OCI-LY7 (cell line): ENCODE results near the gene EDEM3. TPM values are rescaled to one million over a fixed set of nuclear protein-coding genes. Genes with fewer than 3 reads are reported as not detected.
"Not testable (repeated sequence)": the region's sequence is repeated elsewhere in the genome, so short reads cannot be mapped to it uniquely, and the experiment has no call there.

Experiments
- BruUV-seq: library from RNA; stranded (reverse); fragments of 400-500 nt; replicated peaks from 2 replicates; lab custom pipeline; 2021; lab: Mats Ljungman, UMichigan
- CTCF ChIA-PET: fragments of 300-600 bp; sonication (Branson Sonifier 250); formaldehyde crosslinking; loops from one replicate; lab custom pipeline; 2022; ENCODE audit warnings: antibody characterized with exemption; ENCODE audit not compliant: unreplicated experiment; lab: Charles Lee
- POLR2A ChIA-PET: fragments of 300-600 bp; sonication (Branson Sonifier 250); formaldehyde crosslinking; loops from one replicate; lab custom pipeline; 2022; ENCODE audit warnings: antibody characterized with exemption; lab: Charles Lee
- DNase-seq: peaks from one replicate; pipeline ENCODE4 v3.0.0-alpha.2; 2015; ENCODE audit warnings: low spot score
- H2AFZ ChIP-seq: fragments of 200-600 bp; sonication (generic), shearing (Covaris generic); 2 replicates; pipeline ENCODE4 v1.6.1; 2014; ENCODE audit warnings: mild to moderate bottlenecking, antibody characterized with exemption, low read length, moderate library complexity
- H3K27ac ChIP-seq: fragments of 200-600 bp; sonication (generic); 2 replicates; pipeline ENCODE4 v1.5.1; 2014; ENCODE audit warnings: mixed run types, low read depth, mild to moderate bottlenecking, moderate library complexity, low read length, inconsistent platforms; ENCODE audit not compliant: poor library complexity, severe bottlenecking
- H3K36me3 ChIP-seq: fragments of 200-600 bp; sonication (generic); 2 replicates; pipeline ENCODE4 v1.6.1; 2014; ENCODE audit warnings: mild to moderate bottlenecking, antibody characterized with exemption, low read length, moderate library complexity, mixed read lengths; ENCODE audit not compliant: insufficient read depth
- H3K4me1 ChIP-seq: fragments of 200-600 bp; sonication (generic); 2 replicates; pipeline ENCODE4 v1.5.1; 2014; ENCODE audit warnings: mild to moderate bottlenecking, low read length; ENCODE audit not compliant: insufficient read depth, poor library complexity, severe bottlenecking
- H3K4me2 ChIP-seq: fragments of 200-600 bp; sonication (generic); 2 replicates; pipeline ENCODE4 v1.6.1; 2014; ENCODE audit warnings: mild to moderate bottlenecking, low read length
- H3K4me3 ChIP-seq: fragments of 200-600 bp; sonication (generic); 2 replicates; pipeline ENCODE4 v1.5.1; 2014; ENCODE audit warnings: mild to moderate bottlenecking, low read depth, low read length; ENCODE audit not compliant: poor library complexity, severe bottlenecking
- H3K79me2 ChIP-seq: fragments of 200-600 bp; sonication (generic); 2 replicates; pipeline ENCODE4 v1.6.1; 2016; ENCODE audit warnings: low read depth, mild to moderate bottlenecking, low read length, moderate library complexity, mixed read lengths; ENCODE audit not compliant: insufficient read depth
- H3K9me2 ChIP-seq: fragments of 200-600 bp; sonication (generic); 2 replicates; pipeline ENCODE4 v1.6.1; 2016; ENCODE audit warnings: mild to moderate bottlenecking, low read length, mixed read lengths; ENCODE audit not compliant: insufficient read depth
- H3K9me3 ChIP-seq: fragments of 200-600 bp; sonication (generic); 2 replicates; pipeline ENCODE4 v1.6.1; 2014; ENCODE audit warnings: mild to moderate bottlenecking, mixed run types, low read length, mixed read lengths
- H4K20me1 ChIP-seq: fragments of 200-600 bp; sonication (generic); 2 replicates; pipeline ENCODE4 v1.6.1; 2014; ENCODE audit warnings: mild to moderate bottlenecking, antibody characterized with exemption, low read length, moderate library complexity, mixed read lengths; ENCODE audit not compliant: insufficient read depth
- CTCF ChIP-seq: fragments of 200-600 bp; sonication (generic); conservative IDR thresholded peaks from 2 replicates; pipeline ENCODE4 v1.5.1; 2014; ENCODE audit warnings: mild to moderate bottlenecking, antibody characterized with exemption, low read length, moderate library complexity, mixed read lengths
- EZH2phosphoT487 ChIP-seq: fragments of 200-600 bp; sonication (generic); IDR thresholded peaks from 2 replicates; pipeline ENCODE4 v1.6.1; 2018; ENCODE audit warnings: low read depth, borderline replicate concordance, mild to moderate bottlenecking, mixed run types, antibody characterized with exemption, low read length, moderate library complexity, mixed read lengths
- intact Hi-C: fragments of 100-400 bp; cut with micrococcal nuclease; formaldehyde crosslinking; loops from one replicate; pipeline ENCODE4 v1.10.0; 2022; ENCODE audit not compliant: unreplicated experiment
- total RNA-seq, 2 experiments: library from RNA; depleted of rRNA in 1 of 2; stranded (reverse); fragments of >200 nt in 1 of 2; shearing (Covaris generic) in 1 of 2; gene quantifications; 2 replicates each; pipeline ENCODE4 v1.2.3, GENCODE V29; 2014 to 2022

The EDEM3 gene
- total RNA-seq, 2 experiments from 2014 or later = 19.5 to 27.4 TPM

DNA sequence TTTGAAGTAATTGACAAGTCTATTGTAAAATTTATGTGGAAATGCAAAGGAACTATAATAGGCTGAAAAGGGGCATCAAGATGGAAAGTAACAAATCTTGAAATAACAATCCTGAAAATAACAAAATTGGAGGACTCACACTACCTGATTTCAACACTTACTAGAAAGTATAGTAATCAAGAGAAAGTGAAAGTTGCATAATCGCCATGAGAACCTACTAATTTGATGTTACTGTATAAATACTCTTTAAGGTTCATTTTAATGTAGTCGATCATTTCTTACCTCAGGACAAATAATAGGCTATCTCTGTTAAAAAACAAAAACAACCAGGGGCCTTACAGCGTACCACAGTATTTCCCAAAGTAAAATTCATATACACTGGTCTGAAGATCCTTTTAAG lies 71.7 kb downstream of the EDEM3 start:
- H3K79me2 ChIP-seq = no peaks in the 10 kb centered on the region
- intact Hi-C loops = no loop called here
- H3K9me3 ChIP-seq = peaks cover 20% of the 10 kb centered on the region; the same call in 1 of the 2 replicates
- TF ChIP-seq CTCF = no peak
- no peak for TF ChIP-seq EZH2phosphoT487
- no peak overlapping the region for H3K4me3 ChIP-seq
- H3K27ac ChIP-seq = no peak overlapping the region
- POLR2A ChIA-PET = no interaction called here
- H3K4me1 ChIP-seq = peaks cover 31% of the 10 kb centered on the region
- H4K20me1 ChIP-seq = no peaks in the 10 kb centered on the region
- CTCF ChIA-PET = no interaction called here
- H3K36me3 ChIP-seq = no peaks in the 10 kb centered on the region
- H2AFZ ChIP-seq = no peak overlapping the region
- H3K4me2 ChIP-seq = no peak overlapping the region
- BruUV-seq = no TSS peak
- H3K9me2 ChIP-seq = no peaks in the 10 kb centered on the region
- no peak for DNase-seq

- H3K4me2 ChIP-seq, H3K9me2 ChIP-seq, BruUV-seq, H3K4me3 ChIP-seq, CTCF ChIA-PET, H4K20me1 ChIP-seq, intact Hi-C loops, H3K27ac ChIP-seq, H3K79me2 ChIP-seq, H3K36me3 ChIP-seq, H2AFZ ChIP-seq: not testable (repeated sequence)
- peaks cover 20% of the 10 kb centered on the region; the same call in 1 of the 2 replicates for H3K9me3 ChIP-seq
- peak; percentile 31 for DNase-seq
- peaks cover 26% of the 10 kb centered on the region for H3K4me1 ChIP-seq
- POLR2A ChIA-PET = interaction anchor here (0.6 kb wide), 1 partner anchor 113 kb away, joined by 3 read pairs; no protein-coding TSS in a partner anchor
These were observed 73.9 kb downstream of the EDEM3 start for GRCh38 chr1:184680611-184681225.

DNA sequence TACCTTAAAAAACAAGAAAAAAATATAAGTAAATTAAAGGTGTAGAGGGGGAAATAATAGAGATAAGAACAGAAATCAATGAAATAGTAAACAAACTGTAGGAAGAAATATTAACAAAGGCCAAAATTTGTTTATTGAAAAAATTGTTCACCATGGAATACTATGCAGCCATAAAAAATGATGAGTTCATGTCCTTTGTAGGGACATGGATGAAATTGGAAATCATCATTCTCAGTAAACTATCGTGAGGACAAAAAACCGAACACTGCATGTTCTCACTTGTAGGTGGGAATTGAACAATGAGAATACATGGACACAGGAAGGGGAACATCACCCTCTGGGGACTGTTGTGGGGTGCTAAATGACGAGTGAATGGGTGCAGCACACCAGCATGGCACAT lies 75.2 kb downstream of the EDEM3 start:
- CTCF ChIA-PET, H3K27ac ChIP-seq, H4K20me1 ChIP-seq, DNase-seq, H3K36me3 ChIP-seq, H3K4me2 ChIP-seq, H3K79me2 ChIP-seq, BruUV-seq, intact Hi-C loops, H3K9me2 ChIP-seq, H2AFZ ChIP-seq, POLR2A ChIA-PET, H3K4me3 ChIP-seq: not testable (repeated sequence)
- peaks cover 20% of the 10 kb centered on the region; the same call in 1 of the 2 replicates for H3K9me3 ChIP-seq
- peaks cover 14% of the 10 kb centered on the region for H3K4me1 ChIP-seq
